RWPE1 (cell line): ENCODE results near the gene MED15.
"Not testable (repeated sequence)": the region's sequence is repeated elsewhere in the genome, so short reads cannot be mapped to it uniquely, and the experiment has no call there.

Experiments
- CTCF ChIA-PET: fragments of 350-600 bp; sonication (Branson Sonifier 250); formaldehyde crosslinking; extraction: SDS; loops from one replicate; lab custom pipeline; 2021; lab: Yijun Ruan, JAX
- POLR2A ChIA-PET: fragments of 400-600 bp; formaldehyde crosslinking; extraction: SDS; loops from one replicate; lab custom pipeline; 2020; ENCODE audit warnings: antibody characterized with exemption; ENCODE audit not compliant: low non-redundant PET; lab: Yijun Ruan, JAX
- DNase-seq: peaks from one replicate; pipeline ENCODE4 v3.0.0; 2012; ENCODE audit warnings: low spot score
- H3K27ac ChIP-seq: fragments of 450-650 bp; 2 replicates; pipeline ENCODE4 v1.5.1; 2017
- CTCF ChIP-seq: fragments of 450-650 bp; conservative IDR thresholded peaks from 2 replicates; pipeline ENCODE4 v1.5.1; 2017; ENCODE audit warnings: low read depth, mild to moderate bottlenecking

MED15 gene

GRCh38 chr22:20536590-20537324 is 29.3 kb downstream of the MED15 start:
- no peak for DNase-seq
- peak overlapping the region; percentile 100 for H3K27ac ChIP-seq
- ChIA-PET POLR2A (no interaction called here), CTCF (no interaction called here)
- no peak for TF ChIP-seq CTCF

- H3K27ac ChIP-seq, result peak overlapping the region; percentile 100
- ChIA-PET CTCF (no interaction called here), POLR2A (no interaction called here)
- TF ChIP-seq CTCF, result no peak
- DNase-seq, result no peak
Measured at GRCh38 chr22:20537325-20537756, 29.9 kb downstream of the MED15 start.

- CTCF ChIA-PET, result no interaction called here
- DNase-seq, result no peak
- no peak for TF ChIP-seq CTCF
- POLR2A ChIA-PET, result no interaction called here
- peak overlapping the region; percentile 32; the same call in 1 of the 2 replicates for H3K27ac ChIP-seq
Measured at GRCh38 chr22:20537983-20538382, 30.6 kb downstream of the MED15 start.

GRCh38 chr22:20538875-20539274 is 31.5 kb downstream of the MED15 start:
- CTCF ChIA-PET, result interaction anchor here (0.7 kb wide), 1 partner anchor 54 kb away, joined by 5 read pairs; no protein-coding TSS in a partner anchor
- POLR2A ChIA-PET, DNase-seq: not testable (repeated sequence)
- peak overlapping the region; percentile 12 for H3K27ac ChIP-seq

GRCh38 chr22:20542055-20542454 is 34.6 kb downstream of the MED15 start:
- POLR2A ChIA-PET, result no interaction called here
- no peak for DNase-seq
- CTCF ChIA-PET, result no interaction called here
- TF ChIP-seq CTCF, result no peak
- H3K27ac ChIP-seq, result peak overlapping the region; percentile 46

GRCh38 chr22:20542736-20543135 is 35.3 kb downstream of the MED15 start:
- ChIA-PET CTCF (no interaction called here), POLR2A (no interaction called here)
- H3K27ac ChIP-seq, result peak overlapping the region; percentile 65; the same call in 1 of the 2 replicates
- no peak for DNase-seq
- no peak for TF ChIP-seq CTCF

GRCh38 chr22:20545318-20545634 is 37.9 kb downstream of the MED15 start:
- H3K27ac ChIP-seq, result peak overlapping the region; percentile 45
- POLR2A ChIA-PET, DNase-seq, CTCF ChIA-PET: not testable (repeated sequence)
